Loucy (cell line): ENCODE results near the gene CCDC112.

Experiments
- H2AFZ ChIP-seq: fragments of 200-600 bp; sonication (generic); 2 replicates; pipeline ENCODE4 v1.6.0; 2016; ENCODE audit warnings: antibody characterized with exemption, mild to moderate bottlenecking, low read length, moderate library complexity
- H3F3A ChIP-seq: fragments of 200-600 bp; 2 replicates; pipeline ENCODE4 v1.6.0; 2016; ENCODE audit warnings: antibody characterized with exemption, low read depth, mild to moderate bottlenecking
- H3K27me3 ChIP-seq: fragments of 200-600 bp; sonication (generic); 2 replicates; pipeline ENCODE4 v1.6.1; 2014; ENCODE audit warnings: low read length, mild to moderate bottlenecking; ENCODE audit not compliant: insufficient read depth, poor library complexity, severe bottlenecking
- H3K36me3 ChIP-seq: fragments of 200-600 bp; sonication (generic); 2 replicates; pipeline ENCODE4 v1.6.1; 2016; ENCODE audit warnings: low read length; ENCODE audit not compliant: insufficient read depth
- H3K4me1 ChIP-seq: fragments of 200-600 bp; sonication (generic); 2 replicates; pipeline ENCODE4 v1.5.1; 2014; ENCODE audit warnings: low read length, mild to moderate bottlenecking; ENCODE audit not compliant: insufficient read depth, poor library complexity, severe bottlenecking
- H3K4me2 ChIP-seq: fragments of 200-600 bp; sonication (generic); 2 replicates; pipeline ENCODE4 v1.6.0; 2014; ENCODE audit warnings: antibody characterized with exemption, low read length, low read depth, mild to moderate bottlenecking; ENCODE audit not compliant: poor library complexity, severe bottlenecking
- H3K4me3 ChIP-seq: fragments of 200-600 bp; sonication (generic); 2 replicates; pipeline ENCODE4 v1.5.1; 2014; ENCODE audit warnings: low read length, mild to moderate bottlenecking, mixed read lengths; ENCODE audit not compliant: poor library complexity, severe bottlenecking
- H3K79me2 ChIP-seq: fragments of 200-600 bp; sonication (generic); 2 replicates; pipeline ENCODE4 v1.6.1; 2014; ENCODE audit warnings: low read length; ENCODE audit not compliant: insufficient read depth
- H3K9ac ChIP-seq: fragments of 200-600 bp; sonication (generic); 2 replicates; pipeline ENCODE4 v1.6.0; 2014; ENCODE audit warnings: mild to moderate bottlenecking, low read depth, low read length, moderate library complexity; ENCODE audit not compliant: poor library complexity, severe bottlenecking
- H3K9me2 ChIP-seq: fragments of 200-600 bp; sonication (generic); replicated peaks from 2 replicates; pipeline ENCODE4 v1.6.1; 2016; ENCODE audit warnings: low read depth, low read length, mixed read lengths
- H3K9me3 ChIP-seq: fragments of 200-600 bp; sonication (generic); 2 replicates; pipeline ENCODE4 v1.6.1; 2014; ENCODE audit warnings: mild to moderate bottlenecking, antibody characterized with exemption, low read length, low read depth; ENCODE audit not compliant: insufficient read depth
- H4K20me1 ChIP-seq: fragments of 200-600 bp; sonication (generic); 2 replicates; pipeline ENCODE4 v1.6.0; 2014; ENCODE audit warnings: antibody characterized with exemption, low read length, mild to moderate bottlenecking; ENCODE audit not compliant: insufficient read depth, poor library complexity, severe bottlenecking
- CTCF ChIP-seq: fragments of 200-600 bp; sonication (generic); conservative IDR thresholded peaks from 2 replicates; pipeline ENCODE4 v1.5.1; 2014; ENCODE audit warnings: mild to moderate bottlenecking, antibody characterized with exemption, low read length
- EZH2phosphoT487 ChIP-seq: fragments of 200-600 bp; IDR thresholded peaks from 2 replicates; pipeline ENCODE4 v1.6.1; 2018; ENCODE audit warnings: antibody characterized with exemption, mild to moderate bottlenecking, moderate library complexity, borderline replicate concordance

CCDC112 gene

GRCh38 chr5:115284021-115284420 lies 12.4 kb downstream of the CCDC112 start:
- Histone ChIP-seq H3K27me3 (no peaks in the 10 kb centered on the region), H3K9me3 (no peaks in the 10 kb centered on the region), H3K9me2 (no peaks in the 10 kb centered on the region), H3F3A (no peaks in the 10 kb centered on the region), H3K4me3 (no peak overlapping the region), H3K79me2 (no peaks in the 10 kb centered on the region), H3K4me2 (no peak overlapping the region), H3K36me3 (no peaks in the 10 kb centered on the region), H2AFZ (no peak overlapping the region), H3K4me1 (peaks cover 7% of the 10 kb centered on the region), H3K9ac (no peak overlapping the region), H4K20me1 (no peaks in the 10 kb centered on the region)
- TF ChIP-seq EZH2phosphoT487: no peak
- TF ChIP-seq CTCF: no peak

GRCh38 chr5:115282131-115282530 lies 14.3 kb downstream of the CCDC112 start:
- H3K9me3 ChIP-seq: no peaks in the 10 kb centered on the region
- H3K4me2 ChIP-seq: no peak overlapping the region

GRCh38 chr5:115274584-115274983 lies 21.9 kb downstream of the CCDC112 start:
- no peaks in the 10 kb centered on the region for H3K79me2 ChIP-seq
- H3K36me3 ChIP-seq: peaks cover 13% of the 10 kb centered on the region; the same call in 1 of the 2 replicates
- no peaks in the 10 kb centered on the region for H3K27me3 ChIP-seq
- no peak for TF ChIP-seq CTCF
- TF ChIP-seq EZH2phosphoT487: no peak
- H3K9me3 ChIP-seq: no peaks in the 10 kb centered on the region
- H3K4me3 ChIP-seq: no peak overlapping the region
- no peak overlapping the region for H2AFZ ChIP-seq
- H4K20me1 ChIP-seq: no peaks in the 10 kb centered on the region
- H3F3A ChIP-seq: no peaks in the 10 kb centered on the region
- no peak overlapping the region for H3K4me2 ChIP-seq
- H3K9ac ChIP-seq: no peak overlapping the region
- no peaks in the 10 kb centered on the region for H3K9me2 ChIP-seq
- no peaks in the 10 kb centered on the region for H3K4me1 ChIP-seq

More at GRCh38 chr5:115282131-115282530, 14.3 kb downstream of the CCDC112 start:
- H2AFZ ChIP-seq: no peak overlapping the region
- H3K9me2 ChIP-seq: no peaks in the 10 kb centered on the region
- TF ChIP-seq EZH2phosphoT487 (no peak), CTCF (no peak)
- no peak overlapping the region for H3K4me3 ChIP-seq
- no peaks in the 10 kb centered on the region for H3K36me3 ChIP-seq
- H3K79me2 ChIP-seq: no peaks in the 10 kb centered on the region
- H3K27me3 ChIP-seq: no peaks in the 10 kb centered on the region
- no peaks in the 10 kb centered on the region for H3F3A ChIP-seq
- H4K20me1 ChIP-seq: no peaks in the 10 kb centered on the region
- peaks cover 7% of the 10 kb centered on the region for H3K4me1 ChIP-seq
- H3K9ac ChIP-seq: no peak overlapping the region
